GM12878 (cell line): ENCODE measurements around the gene SQSTM1. TPM values are rescaled to one million over a fixed set of nuclear protein-coding genes. Genes with fewer than 3 reads are reported as not detected.

Source experiments
- ATAC-seq: fragments of 200-7000 bp; cut with Tn5 transposase; 3 replicates; pipeline ENCODE4 v1.9.1; 2020; ENCODE audit warnings: mild to moderate bottlenecking, moderate library complexity
- BruUV-seq: library from RNA; stranded (reverse); fragments of 400-500 nt; replicated peaks from 2 replicates; lab custom pipeline; 2021; lab: Mats Ljungman, UMichigan
- CTCF ChIA-PET: fragments of 300-600 bp; sonication (Branson Sonifier 250); formaldehyde crosslinking; extraction: SDS; loops from one replicate; lab custom pipeline; 2021; ENCODE audit warnings: inconsistent platforms; lab: Yijun Ruan, JAX
- POLR2A ChIA-PET: fragments of 350-600 bp; formaldehyde crosslinking; extraction: SDS; loops from one replicate; lab custom pipeline; 2021; ENCODE audit warnings: inconsistent platforms; lab: Charles Lee
- RAD21 ChIA-PET: fragments of 300-600 bp; sonication (Branson Sonifier 250); formaldehyde crosslinking; loops from one replicate; lab custom pipeline; 2023; ENCODE audit warnings: antibody characterized with exemption; ENCODE audit not compliant: unreplicated experiment; lab: Charles Lee
- SMC1A ChIA-PET: fragments of 300-600 bp; sonication (Branson Sonifier 250); formaldehyde crosslinking; loops from one replicate; lab custom pipeline; 2023; ENCODE audit not compliant: unreplicated experiment, uncharacterized antibody; lab: Charles Lee
- DNase-seq: peaks from one replicate; pipeline ENCODE4 v3.0.0-alpha.2; 2011; ENCODE audit warnings: low read depth, low spot score
- FAIRE-seq: peaks from 3 replicates; lab custom pipeline; 2011; peaks lifted over from hg19 to GRCh38; lab: Jason Lieb, UNC
- H2AFZ ChIP-seq: 2 replicates; pipeline ENCODE4 v1.6.0; 2011; ENCODE audit warnings: low read depth, low read length, control low read depth; ENCODE audit not compliant: control insufficient read depth
- H3K27ac ChIP-seq: 2 replicates; pipeline ENCODE4 v1.5.1; 2011; ENCODE audit warnings: control low read depth; ENCODE audit not compliant: control insufficient read depth, insufficient read depth
- H3K27me3 ChIP-seq, 2 experiments: replicated peaks in 1 of 2; 2 replicates each; pipeline versions ENCODE4 v1.6.0 to v1.6.1; 2011; ENCODE audit warnings: low read length in 1 of 2; ENCODE audit not compliant: control insufficient read depth in 2 of 2, insufficient read depth in 2 of 2
- H3K36me3 ChIP-seq, 2 experiments: 2 replicates each; pipeline ENCODE4 v1.5.1; 2011; ENCODE audit warnings: low read length in 1 of 2; ENCODE audit not compliant: control insufficient read depth in 2 of 2, insufficient read depth in 2 of 2
- H3K4me1 ChIP-seq: 2 replicates; pipeline ENCODE4 v1.6.1; 2011; ENCODE audit warnings: mild to moderate bottlenecking, low read length, moderate library complexity, mixed read lengths; ENCODE audit not compliant: control insufficient read depth, insufficient read depth
- H3K4me2 ChIP-seq: 2 replicates; pipeline ENCODE4 v1.6.0; 2011; ENCODE audit warnings: control low read depth; ENCODE audit not compliant: control insufficient read depth, insufficient read depth
- H3K4me3 ChIP-seq: fragments of 200-600 bp; sonication (generic); 2 replicates; pipeline ENCODE4 v1.5.1; 2016
- H3K79me2 ChIP-seq: 2 replicates; pipeline ENCODE4 v1.6.0; 2011; ENCODE audit warnings: low read length; ENCODE audit not compliant: control insufficient read depth, insufficient read depth
- H3K9ac ChIP-seq: 2 replicates; pipeline ENCODE4 v1.8.0; 2011; ENCODE audit warnings: low read length, control low read depth, mixed read lengths; ENCODE audit not compliant: control insufficient read depth, insufficient read depth
- H3K9me3 ChIP-seq: replicated peaks from 3 replicates; pipeline ENCODE4 v1.5.1; 2011; ENCODE audit warnings: mild to moderate bottlenecking, low read length; ENCODE audit not compliant: control insufficient read depth, insufficient read depth
- H4K20me1 ChIP-seq: 2 replicates; pipeline ENCODE4 v1.6.0; 2011; ENCODE audit not compliant: control insufficient read depth, insufficient read depth
- BACH1 ChIP-seq: fragments of 450-650 bp; IDR thresholded peaks from 2 replicates; pipeline ENCODE4 v1.6.1; 2017; ENCODE audit warnings: mild to moderate bottlenecking, borderline replicate concordance
- BHLHE40 ChIP-seq, 2 experiments: fragments of 450-650 bp in 1 of 2; IDR thresholded peaks; 2 replicates each; pipeline ENCODE4 v1.6.1; 2011 to 2017; ENCODE audit warnings: low read depth in 2 of 2, borderline replicate concordance in 1 of 2, improper control_type of control experiment in 1 of 2, low read length in 1 of 2, mild to moderate bottlenecking in 1 of 2
- EGR1 ChIP-seq, 2 experiments: IDR thresholded peaks; 1 replicate in 1 of 2; 2 replicates in 1 of 2; pipeline ENCODE4 v1.6.1; 2011 to 2012; ENCODE audit warnings: low read depth in 2 of 2, low read length in 2 of 2, borderline replicate concordance in 1 of 2, mild to moderate bottlenecking in 1 of 2, moderate library complexity in 1 of 2
- HCFC1 ChIP-seq: fragments of 150-350 bp; IDR thresholded peaks from 2 replicates; pipeline ENCODE4 v1.6.1; 2014; ENCODE audit warnings: low read length
- NFXL1 ChIP-seq: fragments of 450-650 bp; IDR thresholded peaks from 2 replicates; pipeline ENCODE4 v1.6.1; 2017; ENCODE audit warnings: antibody characterized with exemption, mild to moderate bottlenecking, borderline replicate concordance
- NFYB ChIP-seq: IDR thresholded peaks from 2 replicates; pipeline ENCODE4 v1.6.1; 2011; ENCODE audit warnings: low read depth, mild to moderate bottlenecking, low read length, improper control_type of control experiment, moderate library complexity; ENCODE audit not compliant: insufficient read depth
- PAX5 ChIP-seq: IDR thresholded peaks from 2 replicates; pipeline ENCODE4 v1.6.1; 2011; ENCODE audit warnings: low read depth, low read length, borderline replicate concordance
- POLR2A ChIP-seq: IDR thresholded peaks from 2 replicates; pipeline ENCODE4 v1.6.1; 2011; ENCODE audit warnings: low read depth, mild to moderate bottlenecking, low read length
- SREBF2 ChIP-seq: IDR thresholded peaks from 2 replicates; pipeline ENCODE4 v1.6.1; 2012; ENCODE audit warnings: mild to moderate bottlenecking, low read length
- TCF3 ChIP-seq: IDR thresholded peaks from 2 replicates; pipeline ENCODE4 v1.6.1; 2012; ENCODE audit warnings: low read depth, mild to moderate bottlenecking, low read length, borderline replicate concordance; ENCODE audit not compliant: insufficient read depth
- WGBS: methylation state at CpG from one replicate; pipeline ENCODE4 v1.1.6; 2016; ENCODE audit warnings: low lambda C conversion rate; ENCODE audit not compliant: insufficient replicate concordance, insufficient coverage; ENCODE audit errors: missing lambda C conversion rate; 5-methylcytosine and 5-hydroxymethylcytosine counted together
- in situ Hi-C: fragments of 300-500 bp; cut with MboI; formaldehyde crosslinking; loops from 9 replicates; pipeline ENCODE4 v1.14.3; 2018; ENCODE audit warnings: mixed read lengths
- intact Hi-C: fragments of 100-400 bp; cut with micrococcal nuclease; formaldehyde crosslinking; loops from one replicate; pipeline ENCODE4 v1.14.2; 2022; ENCODE audit not compliant: unreplicated experiment
- polyA plus RNA-seq, 11 experiments: library from polyadenylated mRNA; depleted of rRNA in 4 of 11; unstranded in 6 of 11; stranded (reverse) in 5 of 11; fragments of >200 nt; fragmentation: Nextera tagmentation in 4 of 11; fragmentation: Illumina TruSeq in 1 of 11; extraction: Ambion mirVana in 4 of 11; extraction: Trizol in 1 of 11; gene quantifications; 1 replicate in 1 of 11; 2 replicates in 10 of 11; pipeline versions ENCODE4 v1.2.1 to v1.2.3, GENCODE V29; 2011 to 2016; ENCODE audit warnings: inconsistent platforms in 2 of 11, missing spikeins in 2 of 11, low read depth in 1 of 11
- total RNA-seq, 4 experiments: library from RNA; depleted of rRNA in 3 of 4; stranded (reverse); fragments of >200 nt in 3 of 4; fragmentation: Illumina TruSeq in 1 of 4; extraction: Trizol in 1 of 4; gene quantifications; 2 replicates each; pipeline versions ENCODE4 v1.2.1 to v1.2.3, GENCODE V29; 2013 to 2021
- TF ChIP-seq, protein P1 (sequence below): fragments of 450-650 bp; conservative IDR thresholded peaks from 2 replicates; pipeline ENCODE4 v1.6.1; 2017; ENCODE audit warnings: mild to moderate bottlenecking, moderate library complexity
- TF ChIP-seq, protein P2 (sequence below): fragments of 450-650 bp; IDR thresholded peaks from 2 replicates; pipeline ENCODE4 v1.6.1; 2017; ENCODE audit warnings: mild to moderate bottlenecking, moderate library complexity

SQSTM1 gene
- total and polyA plus RNA-seq, 10 of the 15 experiments (the other 5 are each of a cell fraction or from before 2014, with no cell fraction given): 6.3 to 138 (median 62.1) TPM

DNA sequence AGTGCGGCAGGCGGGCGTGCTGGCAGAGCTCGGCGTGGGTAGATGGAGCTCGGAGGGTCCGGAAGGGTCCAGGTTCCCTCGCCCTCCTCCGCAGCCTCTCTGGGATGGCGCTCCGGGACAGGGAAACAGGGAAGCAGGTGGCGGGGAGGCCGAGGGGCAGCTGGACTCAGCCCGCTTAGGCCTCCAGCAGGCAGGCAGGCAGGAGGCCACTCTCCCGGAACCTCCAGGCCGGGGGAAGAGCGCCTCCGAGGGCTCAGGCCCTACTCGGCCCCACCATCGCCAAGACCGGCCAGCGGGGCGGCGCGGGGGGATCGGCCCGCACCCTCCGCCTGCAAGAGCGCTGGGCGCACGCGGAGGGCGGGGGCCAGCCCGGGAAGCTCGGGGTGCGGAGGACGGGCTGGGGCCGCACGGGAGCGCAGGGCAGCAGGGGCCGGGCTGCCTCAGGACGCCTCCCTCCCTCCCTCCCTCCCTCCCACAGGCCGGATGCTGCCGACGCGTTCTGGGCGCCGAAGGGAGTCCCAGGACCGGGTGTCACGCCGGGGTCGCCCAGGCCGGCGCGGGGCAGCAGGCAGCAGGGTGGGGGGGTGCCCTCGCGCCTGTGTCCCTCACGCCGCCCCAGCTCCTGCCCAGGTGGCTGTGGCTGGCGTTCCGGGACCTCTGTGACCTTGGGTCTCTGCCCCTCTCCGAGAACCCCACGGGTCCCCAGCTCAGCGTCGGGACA lies 15.0 kb upstream of the SQSTM1 start (continued):
- TF ChIP-seq, protein P1, sequence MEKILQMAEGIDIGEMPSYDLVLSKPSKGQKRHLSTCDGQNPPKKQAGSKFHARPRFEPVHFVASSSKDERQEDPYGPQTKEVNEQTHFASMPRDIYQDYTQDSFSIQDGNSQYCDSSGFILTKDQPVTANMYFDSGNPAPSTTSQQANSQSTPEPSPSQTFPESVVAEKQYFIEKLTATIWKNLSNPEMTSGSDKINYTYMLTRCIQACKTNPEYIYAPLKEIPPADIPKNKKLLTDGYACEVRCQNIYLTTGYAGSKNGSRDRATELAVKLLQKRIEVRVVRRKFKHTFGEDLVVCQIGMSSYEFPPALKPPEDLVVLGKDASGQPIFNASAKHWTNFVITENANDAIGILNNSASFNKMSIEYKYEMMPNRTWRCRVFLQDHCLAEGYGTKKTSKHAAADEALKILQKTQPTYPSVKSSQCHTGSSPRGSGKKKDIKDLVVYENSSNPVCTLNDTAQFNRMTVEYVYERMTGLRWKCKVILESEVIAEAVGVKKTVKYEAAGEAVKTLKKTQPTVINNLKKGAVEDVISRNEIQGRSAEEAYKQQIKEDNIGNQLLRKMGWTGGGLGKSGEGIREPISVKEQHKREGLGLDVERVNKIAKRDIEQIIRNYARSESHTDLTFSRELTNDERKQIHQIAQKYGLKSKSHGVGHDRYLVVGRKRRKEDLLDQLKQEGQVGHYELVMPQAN: no peak
- TF ChIP-seq BHLHE40 (IDR thresholded peaks at IDR 0.05; ENCODE audit: borderline replicate concordance in 1 of 2, low read depth in 2 of 2, low read length in 1 of 2): peak; percentile 29 to 87; a peak in 3 of 4 replicates
- TF ChIP-seq, all 136 proteins: peak for 14

DNA sequence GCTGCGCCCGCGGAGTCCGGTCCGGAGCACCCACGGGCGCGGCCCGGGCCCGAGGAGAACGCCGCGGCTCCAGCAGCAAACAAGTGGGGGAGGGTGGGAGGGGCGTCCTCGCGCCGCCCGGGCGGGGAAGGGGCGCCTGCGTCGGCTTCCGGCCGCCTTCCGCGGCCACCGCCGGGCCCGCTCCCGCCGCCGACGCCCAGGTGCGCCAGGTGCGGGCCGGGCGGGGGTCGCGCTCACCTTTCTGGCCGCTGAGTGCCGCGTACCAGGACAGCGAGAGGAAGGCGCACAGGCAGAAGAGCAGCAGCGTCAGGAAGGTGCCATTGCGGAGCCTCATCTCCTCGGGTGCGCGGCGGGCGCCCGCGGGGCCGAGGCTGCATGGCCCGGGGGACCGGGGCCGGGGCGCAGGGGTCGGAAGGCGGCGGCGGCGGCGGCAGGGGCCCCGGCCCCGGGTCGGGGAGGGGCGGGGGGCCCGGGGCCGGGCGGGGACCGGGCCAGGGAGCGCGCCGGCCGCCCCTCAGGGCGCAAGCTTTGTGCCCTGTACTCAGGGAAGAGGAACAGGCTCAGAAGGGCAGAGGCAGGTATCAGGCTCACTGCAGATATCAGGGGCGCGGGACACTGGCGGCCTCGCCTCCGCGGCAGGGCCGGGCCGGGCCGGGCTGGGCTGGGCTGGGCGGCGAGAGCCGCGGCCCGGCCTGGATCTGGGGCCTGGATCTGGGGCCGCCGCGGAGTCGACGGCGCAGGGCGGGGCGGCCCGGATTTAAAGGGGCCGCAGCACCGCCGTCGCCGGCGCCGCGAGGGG lies 14.3 kb upstream of the SQSTM1 start, which contains the start of gene MGAT4B:
Gene MGAT4B (minus strand): TSS at position 617 of the 799 bp plus-strand sequence. CDS start 283 bp downstream, at position 334.
- FAIRE-seq (no peak), DNase-seq (no peak), ATAC-seq (peak; percentile 82)
- peak within 1 kb of the TSS; percentile 79 for H2AFZ ChIP-seq
- peaks cover 31% of the 10 kb centered on the region for H3K79me2 ChIP-seq
- H3K9me3 ChIP-seq: no peaks in the 10 kb centered on the region
- no TSS peak for BruUV-seq
- peak within 1 kb of the TSS; percentile 83 for H3K4me2 ChIP-seq
- under 1% methylated on average over 55 of the region's 108 CpGs for WGBS
- H3K36me3 ChIP-seq: no peaks in the 10 kb centered on the region; a peak in 1 of 4 replicates
- intact Hi-C loops (loop anchor here (1.0 to 5.0 kb wide), 2 partner anchors 13 to 101 kb away; partner anchors contain the start of gene TBC1D9B), in situ Hi-C loops (loop anchor here (25.0 kb wide), 1 partner anchor 1006 kb away; the partner anchor contains the start of gene MGAT1)
- peak within 1 kb of the TSS; percentile 78 for H3K27ac ChIP-seq
- RAD21 ChIA-PET: interaction anchor here (0.8 to 1.7 kb wide), 5 partner anchors 14 to 101 kb away, joined by 3 to 6 read pairs (median 5); partner anchors contain the start of genes MRNIP and SQSTM1
- peak within 1 kb of the TSS; percentile 77 for H3K9ac ChIP-seq
- SMC1A ChIA-PET: no interaction called here
- H3K4me1 ChIP-seq: peaks cover 16% of the 10 kb centered on the region
- peak within 1 kb of the TSS; percentile 87 for H3K4me3 ChIP-seq
- CTCF ChIA-PET: interaction anchor here (1.2 to 1.5 kb wide), 2 partner anchors 14 to 100 kb away, joined by 4 to 6 read pairs; partner anchors contain the start of gene SQSTM1
- POLR2A ChIA-PET: interaction anchor here (0.6 to 1.4 kb wide), 5 partner anchors 13 to 469 kb away, joined by 3 to 9 read pairs (median 3); partner anchors contain the start of genes HNRNPH1 and LTC4S
- no peaks in the 10 kb centered on the region for H3K27me3 ChIP-seq
- H4K20me1 ChIP-seq: no peaks in the 10 kb centered on the region
- TF ChIP-seq NFXL1: 0 out of 2 replicates have a peak, but pooled peaks have one; percentile 43
- TF ChIP-seq SREBF2: no peak
- TF ChIP-seq, protein P2, sequence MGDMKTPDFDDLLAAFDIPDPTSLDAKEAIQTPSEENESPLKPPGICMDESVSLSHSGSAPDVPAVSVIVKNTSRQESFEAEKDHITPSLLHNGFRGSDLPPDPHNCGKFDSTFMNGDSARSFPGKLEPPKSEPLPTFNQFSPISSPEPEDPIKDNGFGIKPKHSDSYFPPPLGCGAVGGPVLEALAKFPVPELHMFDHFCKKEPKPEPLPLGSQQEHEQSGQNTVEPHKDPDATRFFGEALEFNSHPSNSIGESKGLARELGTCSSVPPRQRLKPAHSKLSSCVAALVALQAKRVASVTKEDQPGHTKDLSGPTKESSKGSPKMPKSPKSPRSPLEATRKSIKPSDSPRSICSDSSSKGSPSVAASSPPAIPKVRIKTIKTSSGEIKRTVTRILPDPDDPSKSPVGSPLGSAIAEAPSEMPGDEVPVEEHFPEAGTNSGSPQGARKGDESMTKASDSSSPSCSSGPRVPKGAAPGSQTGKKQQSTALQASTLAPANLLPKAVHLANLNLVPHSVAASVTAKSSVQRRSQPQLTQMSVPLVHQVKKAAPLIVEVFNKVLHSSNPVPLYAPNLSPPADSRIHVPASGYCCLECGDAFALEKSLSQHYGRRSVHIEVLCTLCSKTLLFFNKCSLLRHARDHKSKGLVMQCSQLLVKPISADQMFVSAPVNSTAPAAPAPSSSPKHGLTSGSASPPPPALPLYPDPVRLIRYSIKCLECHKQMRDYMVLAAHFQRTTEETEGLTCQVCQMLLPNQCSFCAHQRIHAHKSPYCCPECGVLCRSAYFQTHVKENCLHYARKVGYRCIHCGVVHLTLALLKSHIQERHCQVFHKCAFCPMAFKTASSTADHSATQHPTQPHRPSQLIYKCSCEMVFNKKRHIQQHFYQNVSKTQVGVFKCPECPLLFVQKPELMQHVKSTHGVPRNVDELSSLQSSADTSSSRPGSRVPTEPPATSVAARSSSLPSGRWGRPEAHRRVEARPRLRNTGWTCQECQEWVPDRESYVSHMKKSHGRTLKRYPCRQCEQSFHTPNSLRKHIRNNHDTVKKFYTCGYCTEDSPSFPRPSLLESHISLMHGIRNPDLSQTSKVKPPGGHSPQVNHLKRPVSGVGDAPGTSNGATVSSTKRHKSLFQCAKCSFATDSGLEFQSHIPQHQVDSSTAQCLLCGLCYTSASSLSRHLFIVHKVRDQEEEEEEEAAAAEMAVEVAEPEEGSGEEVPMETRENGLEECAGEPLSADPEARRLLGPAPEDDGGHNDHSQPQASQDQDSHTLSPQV: 0 out of 2 replicates have a peak, but pooled peaks have one; percentile 48
- TF ChIP-seq PAX5: 0 out of 2 replicates have a peak, but pooled peaks have one; percentile 27
- 0 out of 2 replicates have a peak, but pooled peaks have one; percentile 44 for TF ChIP-seq TCF3
- peak in 1 of 2 experiments; percentile 80; a peak in 2 of 3 replicates for TF ChIP-seq EGR1 (IDR thresholded peaks at IDR 0.05; ENCODE audit: borderline replicate concordance in 1 of 2, low read depth in 2 of 2, low read length in 2 of 2)
- TF ChIP-seq NFYB: no peak
- peak; percentile 75 for TF ChIP-seq POLR2A
- peak; percentile 24; the same call in 1 of the 2 replicates for TF ChIP-seq HCFC1
- peak; percentile 40; the same call in 1 of the 2 replicates for TF ChIP-seq BACH1
